HepG2 (cell line): Measurements from ENCODE around the gene ELP6. TPM values are rescaled to one million over a fixed set of nuclear protein-coding genes. Genes with fewer than 3 reads are reported as not detected.

Experiments
- FOSL1 ChIP-seq: sonication (generic); formaldehyde crosslinking; IDR thresholded peaks from 2 replicates; pipeline ENCODE4 v1.9.0; 2021; ENCODE audit warnings: missing genetic modification reagents, borderline replicate concordance
- HNRNPLL ChIP-seq: fragments of 200-400 bp; formaldehyde crosslinking; IDR thresholded peaks from 2 replicates; pipeline ENCODE4 v1.6.1; 2017; ENCODE audit warnings: mild to moderate bottlenecking, low read depth, low read length; ENCODE audit not compliant: poor library complexity, severe bottlenecking
- JARID2 ChIP-seq: sonication (generic); formaldehyde crosslinking; IDR thresholded peaks from 2 replicates; pipeline ENCODE4 v1.8.1; 2023; ENCODE audit warnings: missing genetic modification reagents, inconsistent platforms; ENCODE audit not compliant: insufficient replicate concordance
- PHB2 ChIP-seq: fragments of 450-650 bp; IDR thresholded peaks from 2 replicates; pipeline ENCODE4 v1.6.1; 2018; ENCODE audit not compliant: partially characterized antibody
- PLRG1 ChIP-seq: fragments of 450-650 bp; conservative IDR thresholded peaks from 2 replicates; pipeline ENCODE4 v1.6.1; 2016
- SAP130 ChIP-seq: IDR thresholded peaks from 2 replicates; pipeline ENCODE4 v1.6.1; 2016; ENCODE audit warnings: low read depth
- ZFP37 ChIP-seq: sonication (generic); formaldehyde crosslinking; IDR thresholded peaks from 2 replicates; pipeline ENCODE4 v1.4.0; 2020; ENCODE audit warnings: missing genetic modification reagents, borderline replicate concordance
- ZFP82 ChIP-seq: sonication (generic); formaldehyde crosslinking; IDR thresholded peaks from 2 replicates; pipeline ENCODE4 v1.5.1; 2020; ENCODE audit warnings: mild to moderate bottlenecking, missing genetic modification reagents, borderline replicate concordance
- ZNF292 ChIP-seq: sonication (generic); formaldehyde crosslinking; IDR thresholded peaks from 2 replicates; pipeline ENCODE4 v1.8.1; 2022; ENCODE audit warnings: mild to moderate bottlenecking, low read depth, missing genetic modification reagents, borderline replicate concordance
- ZNF451 ChIP-seq: sonication (generic); formaldehyde crosslinking; IDR thresholded peaks from 2 replicates; pipeline ENCODE4 v1.5.0; 2020; ENCODE audit warnings: mild to moderate bottlenecking, missing genetic modification reagents
- ZNF460 ChIP-seq: sonication (generic); formaldehyde crosslinking; IDR thresholded peaks from 2 replicates; pipeline ENCODE4 v1.5.1; 2020; ENCODE audit warnings: missing genetic modification reagents, mild to moderate bottlenecking, borderline replicate concordance
- ZNF768 ChIP-seq: sonication (generic); formaldehyde crosslinking; IDR thresholded peaks from 2 replicates; pipeline ENCODE4 v1.4.0; 2020; ENCODE audit warnings: missing genetic modification reagents
- ZNF83 ChIP-seq: sonication (generic); formaldehyde crosslinking; IDR thresholded peaks from 2 replicates; pipeline ENCODE4 v1.4.0; 2020; ENCODE audit warnings: missing genetic modification reagents, mild to moderate bottlenecking, borderline replicate concordance
- polyA plus RNA-seq, 8 experiments: library from polyadenylated mRNA; depleted of rRNA in 3 of 8; stranded (reverse) in 7 of 8; unstranded in 1 of 8; fragments of >200 nt; fragmentation: Illumina TruSeq in 4 of 8; extraction: Trizol in 4 of 8; gene quantifications; 2 replicates each; pipeline versions ENCODE4 v1.2.1 to v1.2.3, GENCODE V29; 2011 to 2016; ENCODE audit warnings: low read depth in 4 of 8, missing spikeins in 1 of 8, mixed read lengths in 1 of 8; ENCODE audit not compliant: insufficient read depth in 1 of 8
- total RNA-seq, 5 experiments: library from RNA; depleted of rRNA; stranded (reverse); fragments of >200 nt; fragmentation: Illumina TruSeq; extraction: Trizol; gene quantifications; 2 replicates each; pipeline ENCODE4 v1.2.3, GENCODE V29; 2016; ENCODE audit warnings: low read depth in 1 of 5
- TF ChIP-seq, protein P1 (sequence below): sonication (generic); formaldehyde crosslinking; IDR thresholded peaks from 2 replicates; pipeline ENCODE4 v1.5.1; 2020; ENCODE audit warnings: mild to moderate bottlenecking, missing genetic modification reagents
- TF ChIP-seq, protein P2 (sequence below): sonication (generic); formaldehyde crosslinking; IDR thresholded peaks from 2 replicates; pipeline ENCODE4 v1.5.1; 2020; ENCODE audit warnings: mild to moderate bottlenecking, missing genetic modification reagents, borderline replicate concordance
- TF ChIP-seq, protein P3 (sequence below): IDR thresholded peaks from 2 replicates; pipeline ENCODE4 v1.6.1; 2016; ENCODE audit warnings: control low read depth
- TF ChIP-seq, protein P4 (sequence below): IDR thresholded peaks from 2 replicates; pipeline ENCODE4 v1.6.1; 2016
- TF ChIP-seq, protein P5 (sequence below): sonication (generic); formaldehyde crosslinking; IDR thresholded peaks from 2 replicates; pipeline ENCODE4 v1.5.0; 2020; ENCODE audit warnings: missing genetic modification reagents

ELP6 gene
- total and polyA plus RNA-seq, 2 of the 13 experiments (the other 11 are each of a cell fraction or from before 2014, with no cell fraction given), result 45.0 to 49.3 TPM

DNA sequence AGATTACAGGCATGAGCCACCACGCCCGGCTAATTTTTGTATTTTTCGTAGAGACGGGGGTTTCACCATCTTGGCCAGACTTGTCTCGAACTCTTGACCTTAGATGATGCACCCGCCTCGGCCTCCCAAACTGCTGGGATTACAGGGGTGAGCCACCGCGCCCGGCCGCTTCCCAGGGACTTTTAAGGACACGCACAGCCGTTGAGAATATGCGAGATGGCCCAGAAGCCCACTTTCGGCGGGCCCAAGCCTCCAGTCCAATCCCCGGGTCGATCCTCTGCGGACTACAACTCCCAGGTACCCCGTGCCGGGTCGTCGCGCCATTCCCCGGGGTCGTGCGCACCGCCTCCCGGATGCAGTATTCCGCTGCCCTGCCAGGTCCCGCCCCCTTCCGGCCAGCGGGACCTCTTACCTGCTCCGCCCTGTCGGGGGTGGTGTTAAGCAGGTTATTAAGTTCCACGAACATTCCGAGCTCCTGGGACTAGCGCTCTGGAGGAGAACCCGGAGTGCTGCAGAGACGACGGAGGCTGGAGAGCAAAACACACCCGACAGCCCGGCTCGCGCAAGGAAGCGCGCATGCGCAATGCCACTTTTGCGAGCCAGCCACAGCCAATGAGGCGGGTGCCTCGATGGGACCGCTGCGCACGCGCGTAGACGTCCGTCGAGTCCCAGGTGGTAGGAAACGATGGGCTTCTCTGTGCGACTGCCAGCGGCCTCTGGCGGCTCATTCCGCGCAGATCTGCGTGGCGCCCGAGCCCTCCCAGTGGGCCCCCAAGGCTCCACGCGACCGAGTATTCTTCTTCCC, at the start of gene ELP6 (continued):
- TF ChIP-seq JARID2 (CRISPR knock-in tag) (no peak), ZFP82 (CRISPR knock-in tag) (no peak), ZFP37 (0 out of 2 replicates have a peak, but pooled peaks have one; percentile 36), ZNF768 (CRISPR knock-in tag) (peak; percentile 50; the same call in 1 of the 2 replicates), SAP130 (CRISPR knock-in tag) (peak; percentile 85), PHB2 (no peak), ZNF460 (peak; percentile 68; the same call in 1 of the 2 replicates), ZNF451 (CRISPR knock-in tag) (peak; percentile 35; the same call in 1 of the 2 replicates), ZNF292 (0 out of 2 replicates have a peak, but pooled peaks have one; percentile 29), FOSL1 (CRISPR knock-in tag) (no peak), ZNF83 (CRISPR knock-in tag) (no peak), PLRG1 (no peak), HNRNPLL (peak; percentile 72)
- TF ChIP-seq, protein P1, sequence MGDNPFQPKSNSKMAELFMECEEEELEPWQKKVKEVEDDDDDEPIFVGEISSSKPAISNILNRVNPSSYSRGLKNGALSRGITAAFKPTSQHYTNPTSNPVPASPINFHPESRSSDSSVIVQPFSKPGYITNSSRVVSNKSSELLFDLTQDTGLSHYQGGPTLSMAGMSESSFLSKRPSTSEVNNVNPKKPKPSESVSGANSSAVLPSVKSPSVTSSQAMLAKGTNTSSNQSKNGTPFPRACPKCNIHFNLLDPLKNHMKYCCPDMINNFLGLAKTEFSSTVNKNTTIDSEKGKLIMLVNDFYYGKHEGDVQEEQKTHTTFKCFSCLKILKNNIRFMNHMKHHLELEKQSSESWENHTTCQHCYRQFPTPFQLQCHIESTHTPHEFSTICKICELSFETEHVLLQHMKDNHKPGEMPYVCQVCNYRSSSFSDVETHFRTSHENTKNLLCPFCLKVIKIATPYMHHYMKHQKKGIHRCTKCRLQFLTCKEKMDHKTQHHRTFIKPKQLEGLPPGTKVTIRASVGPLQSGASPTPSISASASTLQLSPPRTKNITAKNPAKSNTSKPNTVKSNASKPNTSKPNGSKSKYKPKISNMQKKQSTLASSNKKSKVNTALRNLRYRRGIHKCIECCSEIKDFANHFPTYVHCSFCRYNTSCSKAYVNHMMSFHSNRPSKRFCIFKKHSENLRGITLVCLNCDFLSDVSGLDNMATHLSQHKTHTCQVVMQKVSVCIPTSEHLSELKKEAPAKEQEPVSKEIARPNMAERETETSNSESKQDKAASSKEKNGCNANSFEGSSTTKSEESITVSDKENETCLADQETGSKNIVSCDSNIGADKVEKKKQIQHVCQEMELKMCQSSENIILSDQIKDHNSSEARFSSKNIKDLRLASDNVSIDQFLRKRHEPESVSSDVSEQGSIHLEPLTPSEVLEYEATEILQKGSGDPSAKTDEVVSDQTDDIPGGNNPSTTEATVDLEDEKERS, result peak; percentile 62; the same call in 1 of the 2 replicates
- TF ChIP-seq, protein P2, sequence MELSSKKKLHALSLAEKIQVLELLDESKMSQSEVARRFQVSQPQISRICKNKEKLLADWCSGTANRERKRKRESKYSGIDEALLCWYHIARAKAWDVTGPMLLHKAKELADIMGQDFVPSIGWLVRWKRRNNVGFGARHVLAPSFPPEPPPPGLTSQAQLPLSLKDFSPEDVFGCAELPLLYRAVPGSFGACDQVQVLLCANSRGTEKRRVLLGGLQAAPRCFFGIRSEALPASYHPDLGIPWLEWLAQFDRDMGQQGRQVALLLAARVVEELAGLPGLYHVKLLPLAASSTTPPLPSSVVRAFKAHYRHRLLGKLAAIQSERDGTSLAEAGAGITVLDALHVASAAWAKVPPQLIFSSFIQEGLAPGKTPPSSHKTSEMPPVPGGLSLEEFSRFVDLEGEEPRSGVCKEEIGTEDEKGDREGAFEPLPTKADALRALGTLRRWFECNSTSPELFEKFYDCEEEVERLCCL (CRISPR knock-in tag), result peak; percentile 77
- TF ChIP-seq, protein P3, sequence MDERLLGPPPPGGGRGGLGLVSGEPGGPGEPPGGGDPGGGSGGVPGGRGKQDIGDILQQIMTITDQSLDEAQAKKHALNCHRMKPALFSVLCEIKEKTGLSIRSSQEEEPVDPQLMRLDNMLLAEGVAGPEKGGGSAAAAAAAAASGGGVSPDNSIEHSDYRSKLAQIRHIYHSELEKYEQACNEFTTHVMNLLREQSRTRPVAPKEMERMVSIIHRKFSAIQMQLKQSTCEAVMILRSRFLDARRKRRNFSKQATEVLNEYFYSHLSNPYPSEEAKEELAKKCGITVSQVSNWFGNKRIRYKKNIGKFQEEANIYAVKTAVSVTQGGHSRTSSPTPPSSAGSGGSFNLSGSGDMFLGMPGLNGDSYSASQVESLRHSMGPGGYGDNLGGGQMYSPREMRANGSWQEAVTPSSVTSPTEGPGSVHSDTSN, result no peak
- TF ChIP-seq, protein P4, sequence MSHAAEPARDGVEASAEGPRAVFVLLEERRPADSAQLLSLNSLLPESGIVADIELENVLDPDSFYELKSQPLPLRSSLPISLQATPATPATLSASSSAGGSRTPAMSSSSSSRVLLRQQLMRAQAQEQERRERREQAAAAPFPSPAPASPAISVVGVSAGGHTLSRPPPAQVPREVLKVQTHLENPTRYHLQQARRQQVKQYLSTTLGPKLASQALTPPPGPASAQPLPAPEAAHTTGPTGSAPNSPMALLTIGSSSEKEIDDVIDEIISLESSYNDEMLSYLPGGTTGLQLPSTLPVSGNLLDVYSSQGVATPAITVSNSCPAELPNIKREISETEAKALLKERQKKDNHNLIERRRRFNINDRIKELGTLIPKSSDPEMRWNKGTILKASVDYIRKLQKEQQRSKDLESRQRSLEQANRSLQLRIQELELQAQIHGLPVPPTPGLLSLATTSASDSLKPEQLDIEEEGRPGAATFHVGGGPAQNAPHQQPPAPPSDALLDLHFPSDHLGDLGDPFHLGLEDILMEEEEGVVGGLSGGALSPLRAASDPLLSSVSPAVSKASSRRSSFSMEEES (CRISPR knock-in tag), result no peak
- TF ChIP-seq, protein P5, sequence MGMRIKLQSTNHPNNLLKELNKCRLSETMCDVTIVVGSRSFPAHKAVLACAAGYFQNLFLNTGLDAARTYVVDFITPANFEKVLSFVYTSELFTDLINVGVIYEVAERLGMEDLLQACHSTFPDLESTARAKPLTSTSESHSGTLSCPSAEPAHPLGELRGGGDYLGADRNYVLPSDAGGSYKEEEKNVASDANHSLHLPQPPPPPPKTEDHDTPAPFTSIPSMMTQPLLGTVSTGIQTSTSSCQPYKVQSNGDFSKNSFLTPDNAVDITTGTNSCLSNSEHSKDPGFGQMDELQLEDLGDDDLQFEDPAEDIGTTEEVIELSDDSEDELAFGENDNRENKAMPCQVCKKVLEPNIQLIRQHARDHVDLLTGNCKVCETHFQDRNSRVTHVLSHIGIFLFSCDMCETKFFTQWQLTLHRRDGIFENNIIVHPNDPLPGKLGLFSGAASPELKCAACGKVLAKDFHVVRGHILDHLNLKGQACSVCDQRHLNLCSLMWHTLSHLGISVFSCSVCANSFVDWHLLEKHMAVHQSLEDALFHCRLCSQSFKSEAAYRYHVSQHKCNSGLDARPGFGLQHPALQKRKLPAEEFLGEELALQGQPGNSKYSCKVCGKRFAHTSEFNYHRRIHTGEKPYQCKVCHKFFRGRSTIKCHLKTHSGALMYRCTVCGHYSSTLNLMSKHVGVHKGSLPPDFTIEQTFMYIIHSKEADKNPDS (CRISPR knock-in tag), result no peak; the same call in 1 of the 2 replicates
